HTR-8/SVneo (cell line): ENCODE results near the gene SCART1.
"Not testable (repeated sequence)": the region's sequence is repeated elsewhere in the genome, so short reads cannot be mapped to it uniquely, and the experiment has no call there.

Experiments
- DNase-seq: peaks from one replicate; pipeline ENCODE4 v3.0.0; 2011; ENCODE audit warnings: low spot score, mixed read lengths; ENCODE audit not compliant: insufficient read length
- FAIRE-seq: peaks from 2 replicates; lab custom pipeline; 2011; peaks lifted over from hg19 to GRCh38; lab: Jason Lieb, UNC

The SCART1 gene

DNA sequence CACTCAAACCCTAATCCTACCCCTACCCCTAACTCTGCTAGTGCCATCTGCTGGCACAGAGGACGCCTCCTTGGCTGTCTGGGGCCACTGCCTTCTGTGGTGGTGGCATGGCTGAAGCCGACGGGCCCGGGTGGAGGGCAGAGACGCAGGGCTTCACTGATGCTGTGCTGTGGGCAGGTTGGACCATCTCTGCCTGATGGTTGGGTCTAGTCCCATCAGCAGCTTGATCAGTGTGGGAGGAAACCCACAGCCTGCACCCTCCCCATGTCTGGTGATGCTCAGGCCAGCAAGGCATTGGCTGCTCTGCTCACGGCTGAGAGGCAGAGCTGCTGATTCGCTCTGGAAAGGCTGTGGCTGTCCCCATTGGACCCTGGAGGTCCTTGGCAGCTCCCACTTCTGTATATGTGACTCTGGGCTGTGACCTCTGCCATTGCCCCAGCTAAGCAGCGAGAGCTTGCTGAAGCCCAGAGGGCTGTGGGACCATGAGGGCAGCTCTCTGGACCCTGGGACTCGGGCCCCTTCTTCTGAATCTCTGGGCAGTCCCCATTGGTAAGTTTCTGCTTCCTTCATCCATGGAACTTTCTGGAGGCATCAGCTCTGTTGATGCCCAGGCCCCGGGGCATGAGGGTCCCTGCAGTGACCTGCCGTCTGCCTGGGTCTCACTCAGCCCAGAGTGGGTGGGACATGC lies at the start of gene SCART1:
Gene SCART1 (plus strand): TSS at position 430 of the 688 bp plus-strand sequence. CDS start 53 bp downstream, at position 483.
- no peak for FAIRE-seq

DNA sequence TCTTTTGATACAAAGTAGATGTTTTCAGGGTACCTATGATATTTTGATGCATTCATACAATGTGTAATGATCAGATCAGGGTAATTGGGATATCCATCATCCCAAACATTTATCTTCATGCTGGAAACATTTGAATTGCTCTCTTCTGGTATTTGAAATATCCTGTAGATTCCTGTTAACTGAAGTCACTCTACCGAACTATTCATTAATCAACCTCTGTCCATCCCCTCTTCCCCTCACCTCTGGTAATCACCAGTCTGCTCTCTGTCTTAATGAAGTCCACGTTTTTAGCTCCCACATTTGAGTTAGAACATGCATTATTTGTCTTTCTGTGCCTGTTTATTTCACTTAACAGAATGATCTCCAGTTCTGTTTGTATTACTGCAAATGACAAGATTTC lies 48.5 kb upstream of the SCART1 start:
- FAIRE-seq (no peak), DNase-seq (no peak)

More for the DNA sequence above, at the start of gene SCART1:
- DNase-seq, result no peak

DNA sequence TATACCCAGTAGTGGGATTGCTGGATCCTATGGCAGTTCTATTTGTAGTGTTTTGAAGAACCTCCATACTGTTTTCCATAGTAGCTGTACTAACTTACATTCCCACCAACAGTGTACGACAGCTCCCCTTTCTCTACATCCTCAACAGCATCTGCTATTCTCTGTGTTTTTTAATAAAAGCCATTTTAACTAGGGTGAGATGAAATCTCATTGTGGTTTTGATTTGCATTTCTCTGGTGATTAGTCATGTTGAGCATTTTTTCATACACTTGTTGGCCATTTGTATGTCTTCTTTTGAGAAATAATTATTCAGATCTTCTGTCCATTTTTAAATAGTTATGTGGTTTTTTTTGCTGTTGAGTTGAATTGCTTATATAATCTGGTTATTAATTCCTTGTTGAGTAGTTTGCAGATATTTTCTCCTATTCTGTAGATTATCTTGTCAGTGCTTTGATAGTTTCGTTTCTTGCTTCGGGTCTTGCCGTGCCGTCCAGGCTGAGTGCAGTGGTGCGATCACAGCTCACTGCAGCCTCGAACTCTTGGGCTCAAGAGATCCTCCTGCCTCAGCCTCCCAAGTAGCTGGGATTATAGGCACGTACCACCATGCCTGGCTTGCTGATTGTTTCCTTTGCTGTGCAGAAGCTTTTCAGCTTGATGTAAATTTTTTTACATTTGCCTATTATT lies 47.8 kb upstream of the SCART1 start:
- no peak for DNase-seq

DNA sequence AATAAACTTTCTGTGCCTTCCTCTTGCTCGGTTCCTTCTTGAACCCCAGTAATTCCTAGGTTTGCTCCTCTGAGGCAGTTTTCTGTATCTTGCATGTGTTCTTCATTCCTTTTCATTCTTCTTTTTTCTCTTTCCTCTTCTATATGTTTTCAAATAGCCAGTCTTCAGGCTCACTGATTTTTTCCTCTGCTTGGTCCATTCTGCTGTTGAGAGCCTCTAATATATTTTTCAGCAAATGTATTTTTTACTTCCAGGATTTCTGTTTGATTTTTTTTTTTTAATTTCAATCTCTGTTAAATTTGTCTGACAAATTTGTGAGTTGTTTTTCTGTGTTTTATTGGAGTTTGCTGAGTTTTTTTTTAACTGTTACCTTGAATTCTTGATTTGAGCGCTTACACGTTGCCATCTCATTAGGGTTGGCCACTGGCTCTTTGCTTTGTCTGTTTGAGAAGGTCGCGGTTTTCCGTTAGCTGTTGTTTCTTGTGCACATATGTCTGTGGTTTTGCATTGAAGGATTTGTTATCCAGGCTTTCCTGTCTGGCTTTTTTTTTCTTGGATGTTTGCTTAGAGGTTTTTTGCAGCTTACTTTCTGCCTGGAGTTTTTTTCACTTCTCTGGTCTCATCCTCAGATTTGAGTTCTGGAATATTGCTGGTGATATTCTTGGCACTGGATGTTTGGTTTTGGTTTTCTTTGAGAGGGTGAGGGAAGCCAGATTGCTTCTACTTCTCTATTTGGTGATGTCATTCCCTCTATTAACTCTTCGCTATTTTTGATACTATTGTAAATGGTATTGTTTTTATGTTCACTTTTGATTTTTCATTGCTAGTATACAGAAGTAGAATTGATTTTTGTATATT lies 42.0 kb upstream of the SCART1 start:
- FAIRE-seq, result no peak

More for the DNA sequence above, 47.8 kb upstream of the SCART1 start:
- FAIRE-seq, result no peak

DNA sequence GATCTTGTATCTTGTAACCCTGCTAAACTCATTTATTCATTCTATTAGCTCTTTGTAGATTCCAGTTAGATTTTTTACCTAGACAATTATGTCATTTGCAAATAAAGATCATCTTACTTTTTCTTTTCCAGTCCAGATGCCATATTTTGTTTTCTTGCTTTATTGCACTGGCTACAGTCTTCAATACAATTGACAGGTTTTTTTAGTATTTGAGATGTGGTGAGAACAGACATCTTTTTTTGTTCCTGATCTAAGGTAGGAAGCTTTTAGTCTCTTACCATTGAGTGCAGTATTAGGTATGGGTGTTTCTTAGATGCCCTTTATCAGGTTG lies 41.4 kb upstream of the SCART1 start:
- no peak for FAIRE-seq

More for the DNA sequence above, 42.0 kb upstream of the SCART1 start:
- no peak for DNase-seq

DNA sequence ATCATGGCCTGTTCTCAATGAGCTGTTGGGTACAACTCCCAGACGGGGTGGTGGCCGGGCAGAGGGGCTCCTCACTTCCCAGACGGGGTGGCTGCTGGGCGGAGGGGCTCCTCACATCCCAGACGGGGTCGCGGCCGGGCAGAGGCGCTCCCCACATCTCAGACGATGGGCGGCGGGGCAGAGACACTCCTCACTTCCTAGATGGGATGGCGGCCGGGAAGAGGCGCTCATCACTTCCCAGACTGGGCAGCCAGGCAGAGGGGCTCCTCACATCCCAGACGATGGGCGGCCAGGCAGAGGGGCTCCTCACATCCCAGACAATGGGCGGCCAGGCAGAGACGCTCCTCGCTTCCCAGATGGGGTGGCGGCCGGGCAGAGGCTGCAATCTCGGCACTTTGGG lies 39.3 kb upstream of the SCART1 start:
- not testable (repeated sequence) for DNase-seq, FAIRE-seq

More for the DNA sequence above, 41.4 kb upstream of the SCART1 start:
- DNase-seq, result no peak

DNA sequence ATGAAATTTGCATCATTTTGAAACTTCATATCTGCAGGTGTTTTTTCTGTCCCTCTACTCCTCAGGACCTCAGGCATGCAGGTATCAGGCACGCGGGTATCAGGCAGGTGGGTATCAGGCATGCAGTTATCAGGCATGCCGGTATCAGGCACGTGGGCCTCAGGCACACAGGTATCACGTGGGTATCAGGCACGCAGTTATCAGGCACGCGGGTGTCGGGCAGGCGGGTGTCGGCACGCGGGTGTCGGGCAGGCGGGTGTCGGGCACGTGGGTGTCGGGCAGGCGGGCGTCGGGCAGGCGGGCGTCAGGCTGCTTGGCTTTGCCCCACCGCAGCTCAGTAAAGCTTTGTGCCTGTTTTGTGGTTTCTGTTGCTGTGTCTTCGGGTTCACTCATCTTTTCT lies 38.0 kb upstream of the SCART1 start:
- FAIRE-seq (no peak), DNase-seq (no peak)

DNA sequence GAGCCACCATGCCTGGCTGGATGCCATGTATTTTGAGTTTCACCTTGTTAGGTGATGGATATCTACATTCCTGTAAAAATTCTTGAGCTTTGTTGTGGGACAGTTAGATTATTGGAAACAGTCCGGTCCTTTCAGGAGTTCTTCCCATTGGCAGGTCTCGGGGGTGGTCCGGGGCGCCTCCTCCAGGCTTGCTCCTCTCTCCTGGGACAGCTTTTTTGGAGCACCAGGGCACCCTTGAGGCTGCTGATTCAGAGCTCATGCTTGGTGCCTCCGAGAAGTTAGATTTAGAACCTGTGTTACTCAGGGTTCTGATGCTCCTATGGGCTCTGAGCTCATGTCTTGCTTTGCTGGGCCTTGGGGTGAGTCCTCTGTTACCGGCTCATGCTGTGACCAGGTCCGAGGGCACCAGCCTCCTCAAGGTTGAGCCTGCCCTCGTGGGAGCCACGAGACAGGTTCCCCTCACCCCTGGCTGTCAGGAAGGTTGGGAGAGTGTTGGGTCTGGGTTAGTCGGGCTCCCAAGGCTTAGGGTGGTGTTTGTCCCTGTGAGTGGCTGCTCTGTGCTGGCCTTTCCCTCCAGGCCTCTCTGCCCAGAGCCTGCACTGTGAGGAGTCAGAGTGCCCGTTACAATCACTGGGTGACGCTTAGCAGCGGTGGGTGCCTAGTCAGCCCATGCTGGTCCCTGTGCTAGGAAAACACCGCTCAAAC lies 35.3 kb upstream of the SCART1 start:
- no peak for FAIRE-seq
- DNase-seq, result no peak

DNA sequence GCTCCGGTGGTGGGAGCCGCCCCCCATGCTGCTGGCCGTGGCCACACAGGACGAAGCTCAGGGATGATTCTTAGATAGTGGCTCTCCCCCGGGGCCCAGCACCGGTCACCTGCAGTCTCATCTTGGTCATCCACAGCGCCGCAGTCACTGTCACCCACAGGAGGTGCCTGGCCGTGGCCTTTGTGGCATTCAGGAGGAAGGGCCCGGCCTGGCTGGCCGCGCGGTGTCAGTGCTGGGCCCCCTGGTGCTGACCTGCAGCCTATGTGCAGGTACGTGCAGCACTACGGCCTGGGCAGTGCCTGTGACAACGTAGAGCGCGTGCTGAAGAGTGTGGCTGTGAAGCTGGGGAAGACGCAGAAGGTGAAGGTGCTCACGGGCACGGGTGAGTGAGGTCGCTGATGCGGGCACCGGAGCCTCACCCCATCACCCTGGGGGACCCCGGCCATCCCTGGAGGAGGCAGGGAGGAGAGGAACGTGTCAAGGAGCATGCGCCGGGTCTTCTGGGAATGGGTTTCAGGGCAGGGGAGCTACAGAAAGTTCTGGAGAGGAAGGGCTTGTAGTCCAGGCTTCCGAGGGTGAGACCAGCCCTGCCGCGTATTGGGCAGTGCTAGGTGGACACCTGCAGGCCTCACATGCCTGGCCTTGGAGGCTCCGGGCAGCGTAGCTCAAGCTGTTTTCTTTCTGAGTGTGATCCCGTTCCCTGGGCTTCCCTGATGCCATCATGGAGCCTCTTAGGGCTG lies 34.4 kb upstream of the SCART1 start:
- FAIRE-seq (no peak), DNase-seq (no peak)

DNA sequence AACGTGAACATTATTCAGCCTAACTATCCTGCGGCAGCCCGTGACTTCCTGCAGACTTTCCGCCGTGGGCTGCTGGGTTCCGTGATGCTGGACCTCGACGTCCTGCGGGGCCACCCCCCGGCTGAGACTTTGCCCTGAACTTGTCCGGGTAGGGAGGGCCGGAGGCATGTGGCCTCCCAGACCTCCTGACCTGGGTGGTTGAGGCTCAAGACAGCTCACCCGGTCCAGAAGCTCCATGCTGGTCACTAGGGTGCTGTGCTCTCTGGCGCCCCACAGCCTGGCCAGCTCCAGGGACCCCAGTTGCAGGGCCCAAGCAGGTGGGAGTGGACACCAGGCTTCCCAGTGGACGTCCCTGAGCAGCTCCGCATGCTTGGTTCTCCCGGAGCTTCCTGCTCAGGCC lies 33.7 kb upstream of the SCART1 start:
- no peak for FAIRE-seq
- DNase-seq, result no peak

DNA sequence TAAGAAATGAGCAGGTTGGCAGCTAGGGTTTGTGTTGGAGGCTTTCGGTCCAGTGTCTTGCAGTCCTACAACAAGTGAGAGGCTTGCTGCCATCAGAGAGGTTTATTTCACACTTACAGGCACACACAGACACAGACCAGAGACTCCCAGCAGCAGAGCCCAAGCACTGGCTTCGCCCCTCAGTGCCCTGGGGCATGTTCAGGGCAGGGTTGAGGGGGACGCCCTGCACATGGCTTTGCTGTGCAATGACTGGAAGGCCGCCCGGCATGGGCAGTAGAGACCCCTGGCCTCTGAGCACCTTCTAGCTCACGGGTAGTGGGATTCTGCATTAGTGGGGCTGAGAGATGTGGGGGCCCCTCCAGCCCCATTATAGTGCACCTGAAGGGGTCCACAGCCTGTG lies 33.2 kb upstream of the SCART1 start:
- FAIRE-seq (no peak), DNase-seq (no peak)

DNA sequence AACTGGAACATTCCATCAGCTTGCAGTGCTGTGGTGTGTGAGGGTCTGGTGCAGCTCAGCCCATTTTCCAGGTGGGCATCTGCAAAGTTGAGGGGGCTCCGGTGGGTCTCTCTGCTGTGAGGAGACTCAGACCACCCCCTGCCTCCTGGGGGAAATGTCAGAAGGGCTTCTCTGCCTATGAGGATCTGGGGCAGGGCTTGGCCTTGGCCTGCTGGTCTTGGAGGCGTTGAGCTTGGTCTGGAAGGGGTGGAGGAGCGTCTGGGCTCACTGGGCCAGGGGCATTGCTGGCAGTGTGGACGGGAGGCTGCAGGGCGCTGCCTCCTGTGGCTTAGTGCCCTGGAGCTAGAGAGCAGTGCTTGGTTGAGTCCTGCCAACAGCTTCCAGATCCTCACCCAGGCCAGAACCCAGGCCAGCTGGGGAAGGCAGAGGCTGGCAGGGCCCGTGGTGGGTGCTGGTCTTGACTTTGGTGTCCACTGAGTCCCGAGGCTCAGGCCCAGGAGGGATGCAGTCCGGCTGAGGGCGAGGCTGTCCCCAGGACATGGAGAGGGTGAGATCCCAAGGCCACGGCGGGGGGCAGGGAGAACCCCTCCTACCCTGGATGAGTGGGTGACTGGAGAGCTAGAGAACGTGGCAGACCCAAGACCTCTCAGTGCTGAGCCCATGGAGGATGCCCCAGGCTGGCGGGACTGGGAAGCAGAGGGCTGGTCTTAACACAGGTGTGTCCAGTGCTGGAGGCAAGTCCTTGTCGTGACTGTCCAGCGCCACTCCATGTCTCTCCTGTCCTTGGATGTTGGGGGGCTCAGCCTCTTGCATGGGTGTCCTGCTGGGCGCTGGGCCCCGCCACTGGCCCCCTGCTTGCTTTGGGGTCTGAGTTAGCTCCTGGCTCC lies 32.2 kb upstream of the SCART1 start:
- FAIRE-seq (no peak), DNase-seq (no peak)

DNA sequence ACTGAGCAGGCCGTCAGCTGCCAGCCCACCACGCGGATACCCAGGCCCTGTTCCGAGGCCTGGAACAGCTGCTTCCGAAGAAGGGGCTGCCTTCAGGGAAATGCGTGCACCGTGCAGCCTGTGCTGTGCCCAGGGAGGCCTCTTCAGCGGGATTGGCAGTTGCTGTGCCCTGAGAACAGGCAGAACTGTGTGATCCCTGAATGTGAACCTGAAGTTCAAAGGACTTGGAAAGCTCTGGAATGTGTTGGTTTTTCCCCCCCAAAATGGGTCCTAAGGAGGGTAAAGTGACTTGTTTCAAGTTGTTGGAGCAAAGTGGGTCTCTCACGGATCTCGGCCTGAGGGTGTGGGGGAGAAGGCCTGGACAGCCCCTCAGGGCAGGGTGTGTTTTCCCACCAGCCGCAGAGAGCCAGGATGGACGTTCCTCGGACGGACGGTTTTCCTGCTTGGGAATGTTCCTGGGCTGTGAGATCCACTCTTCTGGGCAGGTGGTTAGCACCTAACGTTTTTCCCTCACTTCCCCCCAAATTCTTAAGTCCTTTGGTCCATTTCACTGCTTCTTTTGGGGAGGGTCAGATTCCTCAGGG lies 31.4 kb upstream of the SCART1 start:
- FAIRE-seq (no peak), DNase-seq (no peak)

DNA sequence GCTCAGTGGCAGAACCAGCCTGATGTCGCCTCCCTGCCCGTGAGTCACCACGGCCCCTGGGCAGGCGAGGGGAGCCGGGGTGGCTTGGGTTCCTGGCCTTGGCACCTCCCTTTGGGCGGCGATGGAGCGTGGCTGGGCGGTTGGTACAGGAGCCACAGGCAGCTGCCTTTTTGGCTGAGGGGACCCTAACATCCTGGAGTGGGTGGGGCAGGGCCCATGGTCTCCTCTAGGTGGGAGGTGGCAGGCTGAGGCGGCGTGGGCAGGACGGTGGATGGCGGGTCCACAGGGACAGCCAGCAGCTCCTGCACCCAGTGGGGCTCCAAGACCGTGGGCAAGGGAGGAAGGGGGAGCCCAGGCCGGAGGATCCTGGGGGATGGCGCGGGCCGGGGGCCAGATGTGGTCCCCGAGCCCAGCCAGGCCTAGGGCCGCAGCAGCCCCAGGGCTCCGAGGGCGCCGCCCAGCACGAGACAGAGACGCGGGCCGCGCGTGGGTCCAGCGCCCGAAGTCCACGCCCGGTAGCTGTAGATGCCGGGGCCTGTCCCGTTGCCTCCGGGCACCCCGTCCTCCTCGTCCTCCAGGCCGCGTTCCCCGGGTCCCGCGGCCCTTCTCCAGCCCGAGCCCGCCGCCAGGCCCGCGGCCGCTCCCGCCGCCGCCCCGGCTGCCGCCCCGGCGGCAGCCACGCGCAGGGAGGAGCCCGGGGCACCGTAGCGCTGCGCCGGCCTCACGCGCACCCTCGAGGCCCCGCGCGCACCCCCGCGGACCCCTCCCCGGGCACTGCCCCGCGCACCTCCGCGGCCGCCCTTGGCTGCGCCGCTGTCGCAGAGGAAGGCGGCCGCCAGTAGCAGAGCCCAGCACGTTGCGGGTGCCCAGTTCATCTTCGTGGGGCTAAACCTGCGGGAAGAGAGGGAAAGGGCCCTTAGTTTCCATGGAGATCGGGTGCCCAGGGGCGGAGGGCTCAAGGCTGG lies 30.7 kb upstream of the SCART1 start:
- FAIRE-seq, result no peak

DNA sequence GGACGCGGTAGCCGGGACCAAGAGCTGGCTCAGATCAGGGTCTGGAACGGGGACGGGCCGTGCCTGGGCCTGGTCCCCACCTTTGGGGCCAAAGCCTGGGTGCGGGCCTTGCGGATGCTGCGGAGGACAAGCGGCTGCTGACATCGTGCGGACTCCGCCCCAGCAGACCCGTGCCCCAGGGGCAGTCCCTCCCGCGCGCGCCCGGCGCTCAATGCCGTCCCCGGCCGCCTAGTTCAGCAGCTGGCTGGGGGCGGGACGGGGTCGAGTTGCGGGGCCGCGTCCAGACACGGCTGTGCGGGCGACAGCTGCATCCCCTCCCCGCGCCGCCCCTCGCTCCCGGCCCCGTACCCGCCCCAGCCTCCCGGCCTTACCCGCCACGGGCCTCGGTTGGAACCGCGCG lies 29.6 kb upstream of the SCART1 start:
- not testable (repeated sequence) for FAIRE-seq, DNase-seq

More for the DNA sequence above, 30.7 kb upstream of the SCART1 start:
- DNase-seq, result no peak

DNA sequence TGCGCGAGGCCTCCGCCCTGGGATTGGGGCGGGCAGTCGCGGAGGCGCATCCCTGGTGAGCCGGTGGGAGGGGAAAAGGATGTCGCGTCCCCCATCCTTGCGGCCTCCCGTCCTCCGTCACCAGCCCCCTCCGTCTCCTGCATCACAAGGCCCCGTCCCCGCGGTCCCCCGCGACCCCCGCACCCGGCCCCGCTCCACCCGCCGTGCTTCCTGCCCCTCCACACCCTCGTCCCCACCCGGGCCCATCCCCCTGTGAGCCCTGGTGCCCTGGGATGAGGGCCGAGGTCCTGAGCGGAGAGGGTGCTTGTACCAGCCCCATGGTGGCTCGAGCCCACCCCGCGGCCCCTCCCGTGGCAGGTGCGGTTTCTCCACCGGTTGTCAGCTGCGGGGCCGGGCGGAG lies 29.1 kb upstream of the SCART1 start, which contains the start of gene SPRN:
Gene SPRN (minus strand): TSS at position 25 of the 400 bp plus-strand sequence. CDS start 944 bp downstream, outside the sequence.
- not testable (repeated sequence) for DNase-seq, FAIRE-seq

DNA sequence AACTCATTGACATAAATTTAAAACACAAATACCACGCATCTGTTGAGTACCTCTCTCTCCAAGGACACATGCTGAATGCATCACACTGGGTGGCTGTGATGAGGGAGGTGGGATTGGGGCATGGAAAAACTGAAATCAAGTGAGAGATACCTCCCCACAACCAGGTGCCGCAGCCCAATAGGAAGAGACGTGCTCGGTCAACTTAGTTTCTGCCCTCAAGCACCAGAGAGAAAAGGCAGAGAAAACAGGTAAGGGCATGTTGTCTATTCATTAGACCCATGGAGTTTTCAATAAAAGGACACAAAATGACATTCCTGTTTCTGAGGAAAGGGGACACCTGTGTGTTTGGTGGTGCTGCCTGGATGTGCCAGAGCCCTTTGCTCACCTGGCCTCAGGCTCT lies 24.2 kb upstream of the SCART1 start:
- DNase-seq, FAIRE-seq: not testable (repeated sequence)
